Common myeloid progenitor, CD34-positive (primary cell): ENCODE measurements around the gene NPFFR2.
"Not testable (repeated sequence)": the region's sequence is repeated elsewhere in the genome, so short reads cannot be mapped to it uniquely, and the experiment has no call there.

Source experiments
- CTCF ChIA-PET: fragments of 350-600 bp; sonication (Branson Sonifier 250); formaldehyde crosslinking; loops from one replicate; lab custom pipeline; 2021; ENCODE audit warnings: antibody characterized with exemption; lab: Charles Lee
- POLR2A ChIA-PET: fragments of 350-600 bp; sonication (Branson Sonifier 250); formaldehyde crosslinking; loops from one replicate; lab custom pipeline; 2021; ENCODE audit warnings: antibody characterized with exemption; lab: Charles Lee
- DNase-seq, 3 donors: peaks; one replicate each; pipeline versions ENCODE4 v3.0.0 to v3.0.0-alpha.2; 2013
- H3K27ac ChIP-seq, 2 experiments: 1 replicate in 1 of 2; 2 replicates in 1 of 2; pipeline ENCODE4 v1.7.0; 2013; ENCODE audit warnings: inconsistent platforms in 2 of 2, low read length in 2 of 2, mild to moderate bottlenecking in 2 of 2, low read depth in 1 of 2, moderate library complexity in 1 of 2; ENCODE audit not compliant: severe bottlenecking in 2 of 2, insufficient read depth in 1 of 2, poor library complexity in 1 of 2
- H3K27me3 ChIP-seq, 5 experiments: replicated peaks in 2 of 5; 1 replicate in 3 of 5; 2 replicates in 2 of 5; pipeline versions ENCODE4 v1.6.1 to v1.7.0; 2013; ENCODE audit warnings: low read length in 4 of 5, mild to moderate bottlenecking in 2 of 5, moderate library complexity in 2 of 5, inconsistent platforms in 1 of 5; ENCODE audit not compliant: insufficient read depth in 5 of 5, control insufficient read depth in 4 of 5
- H3K36me3 ChIP-seq, 4 experiments: 1 replicate in 2 of 4; 2 replicates in 2 of 4; pipeline versions ENCODE4 v1.6.1 to v1.7.0; 2013; ENCODE audit warnings: low read length in 3 of 4, control low read depth in 1 of 4, mild to moderate bottlenecking in 1 of 4; ENCODE audit not compliant: control insufficient read depth in 4 of 4, insufficient read depth in 4 of 4
- H3K4me1 ChIP-seq, 4 experiments: 1 replicate in 3 of 4; 2 replicates in 1 of 4; pipeline versions ENCODE4 v1.6.1 to v1.7.1; 2013; ENCODE audit warnings: low read length in 3 of 4, mild to moderate bottlenecking in 3 of 4, control low read depth in 1 of 4, inconsistent platforms in 1 of 4, moderate library complexity in 1 of 4; ENCODE audit not compliant: control insufficient read depth in 4 of 4, insufficient read depth in 4 of 4; ENCODE audit errors: control extremely low read depth in 1 of 4
- H3K4me3 ChIP-seq, 7 experiments: 1 replicate in 4 of 7; 2 replicates in 3 of 7; pipeline versions ENCODE4 v1.5.1 to v1.7.0; 2013; ENCODE audit warnings: mild to moderate bottlenecking in 7 of 7, low read length in 6 of 7, moderate library complexity in 6 of 7, inconsistent platforms in 2 of 7, low read depth in 2 of 7, control low read depth in 1 of 7; ENCODE audit not compliant: insufficient read depth in 4 of 7, control insufficient read depth in 1 of 7; ENCODE audit errors: extremely low read depth in 1 of 7
- H3K9me3 ChIP-seq, 5 experiments: 1 replicate in 4 of 5; 2 replicates in 1 of 5; pipeline versions ENCODE4 v1.6.1 to v1.7.1; 2013; ENCODE audit warnings: low read length in 4 of 5, mild to moderate bottlenecking in 2 of 5, inconsistent platforms in 1 of 5, low read depth in 1 of 5, moderate library complexity in 1 of 5; ENCODE audit not compliant: control insufficient read depth in 4 of 5, insufficient read depth in 2 of 5; ENCODE audit errors: control extremely low read depth in 1 of 5
- WGBS: methylation state at CpG from one replicate; pipeline ENCODE4 v1.1.5; 2013; ENCODE audit not compliant: insufficient coverage; 5-methylcytosine and 5-hydroxymethylcytosine counted together

Gene NPFFR2

DNA sequence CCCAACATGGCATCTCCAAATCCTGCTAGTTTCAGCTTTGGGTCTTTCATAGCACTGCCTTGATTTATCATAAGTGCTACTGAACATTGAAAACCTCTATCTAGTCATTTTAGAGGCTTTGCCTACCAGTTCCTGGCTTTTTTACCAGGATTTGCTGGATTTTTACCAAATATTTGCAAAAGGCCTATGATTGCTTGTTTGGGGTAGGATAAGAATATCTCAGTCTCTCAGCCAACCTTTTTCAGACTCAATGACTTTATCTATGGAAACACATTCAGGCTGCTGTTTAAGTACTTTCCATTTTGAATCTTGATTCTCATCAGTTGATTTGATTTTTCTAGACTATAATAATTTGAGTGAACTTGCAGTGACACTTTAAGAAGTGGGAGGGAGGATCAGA, 80.1 kb downstream of the NPFFR2 start:
- no peaks in the 10 kb centered on the region for H3K4me1 ChIP-seq
- no peak overlapping the region for H3K27ac ChIP-seq
- H3K9me3 ChIP-seq: no peaks in the 10 kb centered on the region
- no peaks in the 10 kb centered on the region for H3K27me3 ChIP-seq
- CTCF ChIA-PET: no interaction called here
- POLR2A ChIA-PET: no interaction called here
- H3K36me3 ChIP-seq: no peaks in the 10 kb centered on the region
- no peak for DNase-seq
- H3K4me3 ChIP-seq: no peak overlapping the region

DNA sequence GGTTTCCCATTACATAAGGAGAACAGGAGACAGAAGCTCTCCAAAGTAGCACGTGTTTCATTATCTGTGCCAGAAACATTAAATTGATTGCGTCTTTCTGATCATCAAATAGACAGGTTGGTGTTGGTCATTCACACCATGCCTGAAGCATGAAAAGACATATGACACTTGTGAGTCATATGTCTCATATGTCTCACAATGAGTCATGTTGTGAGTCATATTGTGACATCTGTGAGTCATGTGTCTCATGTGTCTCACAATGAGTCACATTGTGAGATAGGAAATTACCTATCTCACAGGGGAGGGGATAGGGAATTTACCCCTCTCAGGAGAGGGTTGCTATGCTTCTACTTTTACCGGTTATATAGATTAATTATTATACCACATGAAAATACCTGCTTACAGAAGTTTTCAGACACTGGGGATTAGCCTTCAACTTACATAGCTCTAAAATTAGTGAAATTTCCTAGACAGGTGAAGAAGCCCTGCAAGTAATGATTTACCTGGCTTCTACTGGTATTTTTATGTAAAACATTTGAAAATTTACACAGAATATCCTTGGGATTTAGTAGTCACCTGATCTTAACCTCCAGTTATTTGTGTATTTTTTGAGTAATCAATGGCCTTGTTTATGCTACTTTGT, 80.8 kb downstream of the NPFFR2 start:
- POLR2A ChIA-PET: interaction anchor here (0.5 kb wide), 1 partner anchor 29 kb away, joined by 3 read pairs; no protein-coding TSS in a partner anchor
- Histone ChIP-seq H3K36me3 (no peaks in the 10 kb centered on the region), H3K4me1 (no peaks in the 10 kb centered on the region), H3K27ac (no peak overlapping the region), H3K9me3 (no peaks in the 10 kb centered on the region), H3K27me3 (no peaks in the 10 kb centered on the region), H3K4me3 (no peak overlapping the region)
- 92% methylated on average over 2 of the region's 3 CpGs for WGBS
- CTCF ChIA-PET: no interaction called here
- DNase-seq: no peak

DNA sequence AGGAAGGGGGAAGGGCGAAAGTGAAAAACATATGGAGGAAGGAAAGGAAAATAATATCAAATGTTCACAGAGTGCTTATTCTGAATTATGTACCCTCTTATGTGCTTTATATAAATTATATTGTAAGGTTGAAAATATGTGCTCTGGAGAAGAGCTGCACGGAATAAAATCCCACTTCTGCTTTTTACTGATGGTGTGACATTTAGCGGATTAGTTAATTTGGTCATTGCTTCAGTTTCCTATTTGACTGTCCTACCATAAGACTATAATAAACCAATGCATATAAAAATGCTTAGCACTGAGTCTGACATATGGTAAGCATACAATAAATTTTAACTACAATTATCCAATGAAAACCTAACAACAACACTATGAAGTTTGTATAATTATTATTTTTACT, 86.2 kb downstream of the NPFFR2 start:
- POLR2A ChIA-PET: no interaction called here
- no peaks in the 10 kb centered on the region for H3K4me1 ChIP-seq
- CTCF ChIA-PET: no interaction called here
- no peak overlapping the region for H3K4me3 ChIP-seq
- DNase-seq: no peak
- WGBS: no CpG with 5 or more reads among the region's 3 CpGs
- H3K27me3 ChIP-seq: no peaks in the 10 kb centered on the region
- H3K9me3 ChIP-seq: no peaks in the 10 kb centered on the region
- H3K36me3 ChIP-seq: no peaks in the 10 kb centered on the region
- H3K27ac ChIP-seq: no peak overlapping the region

DNA sequence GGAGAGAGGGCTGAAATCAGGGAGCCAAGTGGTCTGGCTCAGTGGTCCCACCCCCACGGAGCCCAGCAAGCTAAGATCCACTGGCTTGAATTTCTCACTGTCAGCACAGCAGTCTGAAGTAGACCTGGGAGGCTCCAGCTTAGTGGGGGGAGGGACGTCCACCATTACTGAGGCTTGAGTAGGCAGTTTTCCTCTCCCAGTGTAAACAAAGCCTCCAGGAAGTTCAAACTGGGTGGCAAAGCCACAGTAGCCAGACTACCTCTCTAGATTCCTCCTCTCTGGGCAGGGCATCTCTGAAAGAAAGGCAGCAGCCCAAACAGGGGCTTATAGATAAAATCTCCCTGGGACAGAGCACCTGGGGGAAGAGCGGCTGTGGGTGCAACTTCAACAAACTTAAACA, 88.1 kb downstream of the NPFFR2 start:
- no peaks in the 10 kb centered on the region for H3K27me3 ChIP-seq
- no peak for DNase-seq
- POLR2A ChIA-PET: no interaction called here
- H3K27ac ChIP-seq: no peak overlapping the region
- no peaks in the 10 kb centered on the region for H3K36me3 ChIP-seq
- H3K4me3 ChIP-seq: no peak overlapping the region
- CTCF ChIA-PET: no interaction called here
- 67% methylated on average over 3 of the region's 3 CpGs for WGBS
- H3K4me1 ChIP-seq: no peaks in the 10 kb centered on the region
- no peaks in the 10 kb centered on the region for H3K9me3 ChIP-seq

DNA sequence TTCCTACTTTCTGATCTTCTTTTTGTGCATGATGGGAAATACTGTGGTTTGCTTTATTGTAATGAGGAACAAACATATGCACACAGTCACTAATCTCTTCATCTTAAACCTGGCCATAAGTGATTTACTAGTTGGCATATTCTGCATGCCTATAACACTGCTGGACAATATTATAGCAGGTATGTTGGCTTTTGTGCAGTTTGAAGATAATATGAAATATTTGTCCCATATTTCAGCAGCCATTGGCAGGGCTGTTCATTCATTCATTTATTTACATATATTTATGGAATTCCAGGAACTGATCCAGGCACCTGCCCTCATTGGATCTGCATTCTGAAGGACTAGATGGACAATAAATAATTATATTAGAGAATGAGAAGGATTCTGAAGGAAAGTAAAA, 96.9 kb downstream of the NPFFR2 start:
- CTCF ChIA-PET: no interaction called here
- POLR2A ChIA-PET: no interaction called here
- no peaks in the 10 kb centered on the region for H3K4me1 ChIP-seq

DNA sequence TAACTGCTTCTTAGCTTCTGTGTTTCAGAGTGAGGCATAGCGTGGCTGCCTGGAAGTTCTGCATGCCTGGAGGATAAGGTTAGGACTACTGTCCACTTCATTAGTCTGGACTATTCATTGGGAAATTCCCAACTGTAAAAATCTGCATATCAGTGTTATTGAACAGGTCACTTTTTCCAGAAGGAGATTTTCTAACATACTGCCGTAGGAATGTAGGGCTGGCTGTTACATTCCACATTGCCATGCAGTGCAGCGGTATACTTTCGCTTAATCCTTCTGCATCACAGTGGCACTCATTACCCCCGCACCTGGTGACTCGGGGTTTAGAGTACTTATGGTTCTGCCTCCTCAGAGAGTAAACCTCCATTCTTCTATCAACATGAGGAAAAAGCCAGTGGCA, 104.6 kb downstream of the NPFFR2 start:
- H3K27me3 ChIP-seq: no peaks in the 10 kb centered on the region
- no peak overlapping the region for H3K27ac ChIP-seq
- WGBS: 97% methylated on average over 4 of the region's 6 CpGs
- H3K9me3 ChIP-seq: no peaks in the 10 kb centered on the region
- no peak overlapping the region for H3K4me3 ChIP-seq
- ChIA-PET CTCF (no interaction called here), POLR2A (no interaction called here)
- H3K36me3 ChIP-seq: no peaks in the 10 kb centered on the region
- DNase-seq: no peak
- H3K4me1 ChIP-seq: no peaks in the 10 kb centered on the region

More for the DNA sequence above, 96.9 kb downstream of the NPFFR2 start:
- DNase-seq: no peak
- H3K36me3 ChIP-seq: no peaks in the 10 kb centered on the region
- no peaks in the 10 kb centered on the region for H3K27me3 ChIP-seq
- no peak overlapping the region for H3K4me3 ChIP-seq
- H3K9me3 ChIP-seq: no peaks in the 10 kb centered on the region
- H3K27ac ChIP-seq: no peak overlapping the region

DNA sequence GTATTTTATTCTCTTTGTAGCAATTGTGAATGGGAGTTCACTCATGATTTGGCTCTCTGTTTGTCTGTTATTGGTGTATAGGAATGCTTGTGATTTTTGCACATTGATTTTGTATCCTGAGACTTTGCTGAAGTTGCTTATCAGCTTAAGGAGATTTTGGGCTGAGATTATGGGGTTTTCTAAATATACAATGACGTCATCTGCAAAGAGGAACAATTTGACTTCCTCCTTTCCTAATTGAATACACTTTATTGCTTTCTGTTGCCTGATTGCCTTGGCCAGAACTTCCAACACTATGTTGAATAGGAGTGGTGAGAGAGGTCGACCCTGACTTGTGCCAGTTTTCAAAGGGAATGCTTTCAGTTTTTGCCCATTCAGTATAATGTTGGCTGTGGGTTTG, 108.2 kb downstream of the NPFFR2 start:
- H3K27ac ChIP-seq, POLR2A ChIA-PET, CTCF ChIA-PET, H3K36me3 ChIP-seq, H3K27me3 ChIP-seq, H3K4me1 ChIP-seq, H3K9me3 ChIP-seq, H3K4me3 ChIP-seq, DNase-seq: not testable (repeated sequence)
- WGBS: 100% methylated on average over 1 of the region's 2 CpGs
